ENCODE results near the gene USP11. TPM values are rescaled to one million over a fixed set of nuclear protein-coding genes. Genes with fewer than 3 reads are reported as not detected.
A peak's percentile ranks its signal among the peaks of the same experiment; 100 is the strongest.

Gene USP11
- total and polyA plus RNA-seq, 2 of the 4 experiments (the other 2 are of a cell fraction): 33.5 to 59.7 TPM

DNA sequence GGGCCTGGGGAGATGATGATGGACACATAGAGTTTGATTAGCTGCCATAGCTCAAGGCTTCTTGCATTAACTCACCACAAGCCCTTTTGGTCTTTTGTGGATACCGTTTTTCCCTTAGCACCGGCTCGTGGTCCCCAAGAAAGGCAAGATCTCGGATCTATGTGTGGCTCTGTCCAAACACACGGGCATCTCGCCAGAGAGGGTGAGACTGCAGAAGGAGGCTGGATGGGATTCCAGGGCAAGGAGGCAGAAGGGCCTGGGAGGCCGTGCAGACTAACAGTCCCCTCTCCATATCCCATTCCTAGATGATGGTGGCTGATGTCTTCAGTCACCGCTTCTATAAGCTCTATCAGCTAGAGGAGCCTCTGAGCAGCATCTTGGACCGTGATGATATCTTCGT, 9.5 kb downstream of the USP11 start (continued):
- TF ChIP-seq, protein P1, sequence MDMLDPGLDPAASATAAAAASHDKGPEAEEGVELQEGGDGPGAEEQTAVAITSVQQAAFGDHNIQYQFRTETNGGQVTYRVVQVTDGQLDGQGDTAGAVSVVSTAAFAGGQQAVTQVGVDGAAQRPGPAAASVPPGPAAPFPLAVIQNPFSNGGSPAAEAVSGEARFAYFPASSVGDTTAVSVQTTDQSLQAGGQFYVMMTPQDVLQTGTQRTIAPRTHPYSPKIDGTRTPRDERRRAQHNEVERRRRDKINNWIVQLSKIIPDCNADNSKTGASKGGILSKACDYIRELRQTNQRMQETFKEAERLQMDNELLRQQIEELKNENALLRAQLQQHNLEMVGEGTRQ (IDR thresholded peaks at IDR 0.05; ENCODE audit: low read depth, low read length): no peak

- no peak overlapping the region for H4K91ac ChIP-seq (ENCODE audit: insufficient read depth, low read depth, low read length)
- H4K8ac ChIP-seq (ENCODE audit: low read depth in 2 of 2, low read length in 2 of 2): no peak overlapping the region
- peaks cover 4% of the 10 kb centered on the region; the same call in 1 of the 2 replicates for H3K9me1 ChIP-seq (ENCODE audit: insufficient read depth, low read length)
- H2BK5ac ChIP-seq (ENCODE audit: low read depth, low read length, poor library complexity, severe bottlenecking): no peak overlapping the region
- H3K9ac ChIP-seq (ENCODE audit: low read depth, low read length): no peak overlapping the region
- ATAC-seq (ENCODE audit: low read depth): no peak
- WGBS, 2 experiments (ENCODE audit: extremely low coverage in 2 of 2, insufficient read length in 1 of 2): 100% methylated on average over 1 of the region's 14 CpGs; no CpG with 5 or more reads in 1 of the 2 experiments
- no peak overlapping the region for H3K4me3 ChIP-seq (ENCODE audit: insufficient read depth, low read depth, low read length)
- H3K4me1 ChIP-seq (ENCODE audit: control insufficient read depth, insufficient read depth, low read length): no peaks in the 10 kb centered on the region
- no peak overlapping the region for H3K4ac ChIP-seq (ENCODE audit: low read depth, low read length)
- H3K27me3 ChIP-seq (ENCODE audit: control insufficient read depth, insufficient read depth, low read length): peaks cover 23% of the 10 kb centered on the region
- no peak overlapping the region for H3K4me2 ChIP-seq (ENCODE audit: low read depth, low read length)
- ChIA-PET POLR2A (ENCODE audit: unreplicated experiment) (no interaction called here), CTCF (no interaction called here)
- peaks cover 4% of the 10 kb centered on the region; the same call in 1 of the 2 replicates for H3K9me3 ChIP-seq (ENCODE audit: control insufficient read depth, insufficient read depth, low read length)
- no peak overlapping the region for H2BK120ac ChIP-seq (ENCODE audit: low read depth, low read length)
- H3K27ac ChIP-seq (ENCODE audit: insufficient read depth, low read length): no peak overlapping the region
- no peak overlapping the region for H4K5ac ChIP-seq (ENCODE audit: low read depth, low read length)
- no peak overlapping the region for H2AK5ac ChIP-seq (ENCODE audit: low read depth, low read length)
- no peak overlapping the region for H2BK15ac ChIP-seq (ENCODE audit: low read depth, low read length)
- no peak overlapping the region for H3K18ac ChIP-seq (ENCODE audit: low read depth, low read length)
- peaks cover 59% of the 10 kb centered on the region for H3K36me3 ChIP-seq (ENCODE audit: control insufficient read depth, insufficient read depth, low read length)
- H2AK9ac ChIP-seq (replicated peaks; ENCODE audit: low read depth, low read length, poor library complexity): peak overlapping the region; percentile 53
- dilution Hi-C loops (cut with HindIII; ENCODE audit: low sequenced_read_pairs, unreplicated experiment) (no loop called here), intact Hi-C loops (cut with micrococcal nuclease) (no loop called here), in situ Hi-C loops (cut with MboI; ENCODE audit: low sequenced_read_pairs) (no loop called here)
- DNase-seq: no peak
- peak overlapping the region; percentile 32 for H2AFZ ChIP-seq (replicated peaks; ENCODE audit: low read length, poor library complexity)
- H2BK20ac ChIP-seq (ENCODE audit: low read depth, low read length): no peak overlapping the region
- H3K79me1 ChIP-seq (ENCODE audit: low read depth in 1 of 2, low read length in 2 of 2): peaks cover 0 to 20% of the 10 kb centered on the region in 2 experiments; a peak in 2 of 4 replicates
- H3K56ac ChIP-seq (ENCODE audit: extremely low read depth, insufficient read depth, low read length): no peak overlapping the region
- no peak overlapping the region for H3K14ac ChIP-seq (replicated peaks; ENCODE audit: low read depth, low read length)
- BruUV-seq (replicated peaks): no TSS peak
- H4K20me1 ChIP-seq (ENCODE audit: insufficient read depth, low read length): peaks cover 10% of the 10 kb centered on the region
- H3K23ac ChIP-seq (ENCODE audit: low read depth, low read length): no peak overlapping the region
- TF ChIP-seq RFX5 (IDR thresholded peaks at IDR 0.05; ENCODE audit: low read depth, low read length): no peak
- no peak for TF ChIP-seq CHD1 (IDR thresholded peaks at IDR 0.05; ENCODE audit: low read depth, low read length)
- TF ChIP-seq POLR2A (IDR thresholded peaks at IDR 0.05; ENCODE audit: low read depth, low read length): no peak
- TF ChIP-seq MXI1 (IDR thresholded peaks at IDR 0.05; ENCODE audit: borderline replicate concordance, low read depth, low read length): no peak
- TF ChIP-seq RCOR1 (IDR thresholded peaks at IDR 0.05; ENCODE audit: insufficient replicate concordance, low read length): no peak
- TF ChIP-seq CTCF (conservative IDR thresholded peaks at IDR 0.05; ENCODE audit: low read depth, low read length): no peak
- no peak for TF ChIP-seq ELK1 (IDR thresholded peaks at IDR 0.05; ENCODE audit: borderline replicate concordance, low read depth, low read length)
- TF ChIP-seq NFE2L2 (IDR thresholded peaks at IDR 0.05; ENCODE audit: low read depth, low read length): no peak
- TF ChIP-seq CEBPB (IDR thresholded peaks at IDR 0.05; ENCODE audit: low read depth, low read length): no peak
- TF ChIP-seq, protein P1 (IDR thresholded peaks at IDR 0.05; ENCODE audit: low read depth, low read length): no peak
- TF ChIP-seq SMC3 (IDR thresholded peaks at IDR 0.05; ENCODE audit: low read depth, low read length): no peak
- no peak for TF ChIP-seq MAFK (IDR thresholded peaks at IDR 0.05; ENCODE audit: low read depth, low read length)
- TF ChIP-seq RAD21 (IDR thresholded peaks at IDR 0.05; ENCODE audit: low read length): no peak
Measured at GRCh38 chrX:47243351-47243750, 10.5 kb downstream of the USP11 start.

All from IMR-90 (cell line).